ENCODE measurements around the gene DCDC1. TPM values are rescaled to one million over a fixed set of nuclear protein-coding genes. Genes with fewer than 3 reads are reported as not detected.

Gene DCDC1
- total RNA-seq, 1 experiment from 2014 or later = 1.5 TPM

DNA sequence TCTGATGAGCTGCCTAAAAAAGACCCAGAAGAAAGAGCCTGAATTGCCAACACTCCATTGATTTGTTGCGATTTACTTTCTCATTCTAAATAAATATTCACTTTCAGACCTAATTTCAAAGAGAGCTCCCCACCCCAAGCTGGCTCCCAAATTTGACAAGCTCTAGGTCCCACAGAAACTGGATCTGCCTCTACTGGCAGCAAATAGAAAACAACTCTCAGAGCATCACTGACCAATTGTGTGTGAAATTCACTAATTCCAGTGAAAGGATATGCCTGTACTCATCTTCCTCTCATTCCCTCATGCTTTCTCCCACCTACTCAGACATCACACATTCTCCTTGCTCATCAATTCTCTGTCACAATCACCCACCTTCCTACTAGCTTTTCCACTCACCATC, 249.1 kb downstream of the DCDC1 start:
- DNase-seq (ENCODE audit: low read depth, low spot score) (no peak), ATAC-seq (no peak)
- H2AFZ ChIP-seq (ENCODE audit: low read depth, low read length, poor library complexity, severe bottlenecking) = no peak overlapping the region
- H3K9ac ChIP-seq (ENCODE audit: low read length) = no peak overlapping the region
- H3K4me1 ChIP-seq (ENCODE audit: control insufficient read depth in 1 of 2, insufficient read depth in 2 of 2, low read length in 2 of 2) = no peaks in the 10 kb centered on the region
- intact Hi-C loops (cut with micrococcal nuclease) = no loop called here
- TF ChIP-seq POLR2AphosphoS5 (IDR thresholded peaks at IDR 0.05; ENCODE audit: low read depth, low read length) (no peak), SRF (IDR thresholded peaks at IDR 0.05; ENCODE audit: low read depth) (no peak), RAD21 (IDR thresholded peaks at IDR 0.05; ENCODE audit: low read depth) (no peak), JUND (IDR thresholded peaks at IDR 0.05) (no peak), TCF7L2 (IDR thresholded peaks at IDR 0.05; ENCODE audit: borderline replicate concordance, extremely low read depth, insufficient read depth, insufficient read length) (no peak), YY1 (IDR thresholded peaks at IDR 0.05; ENCODE audit: extremely low read depth, insufficient replicate concordance, low read depth, low read length) (no peak), EZH2phosphoT487 (IDR thresholded peaks at IDR 0.05; ENCODE audit: borderline replicate concordance) (no peak), CBX3 (IDR thresholded peaks at IDR 0.05; ENCODE audit: low read depth) (no peak), SIN3A (IDR thresholded peaks at IDR 0.05; ENCODE audit: low read depth) (no peak)
- TF ChIP-seq, protein P1, sequence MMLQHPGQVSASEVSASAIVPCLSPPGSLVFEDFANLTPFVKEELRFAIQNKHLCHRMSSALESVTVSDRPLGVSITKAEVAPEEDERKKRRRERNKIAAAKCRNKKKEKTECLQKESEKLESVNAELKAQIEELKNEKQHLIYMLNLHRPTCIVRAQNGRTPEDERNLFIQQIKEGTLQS (IDR thresholded peaks at IDR 0.05) = no peak
- ChIA-PET CTCF (interaction anchor here (0.9 kb wide), 1 partner anchor 14 kb away, joined by 4 read pairs; no protein-coding TSS in a partner anchor), POLR2A (no interaction called here), RAD21 (ENCODE audit: low non-redundant PET in 1 of 2, low total read pairs in 2 of 2, uncharacterized antibody in 2 of 2, unreplicated experiment in 2 of 2) (no interaction called here)
- no TSS peak for BruUV-seq (replicated peaks)
- no peaks in the 10 kb centered on the region for H3K79me2 ChIP-seq (ENCODE audit: insufficient read depth, low read length)
- H3K27ac ChIP-seq (ENCODE audit: low read depth, low read length) = no peak overlapping the region
- H3K4me3 ChIP-seq (replicated peaks in 1 of 2; ENCODE audit: low read depth in 1 of 2, low read length in 2 of 2) = no peak overlapping the region
- no peak overlapping the region for H3K4me2 ChIP-seq (ENCODE audit: low read length)
- H3K9me2 ChIP-seq (ENCODE audit: insufficient read depth) = no peaks in the 10 kb centered on the region
- no peaks in the 10 kb centered on the region for H3K9me3 ChIP-seq (ENCODE audit: control insufficient read depth in 1 of 2, insufficient read depth in 1 of 2, low read depth in 1 of 2, low read length in 2 of 2)
- H4K20me1 ChIP-seq (ENCODE audit: insufficient read depth) = no peaks in the 10 kb centered on the region
- H3K36me3 ChIP-seq (ENCODE audit: control insufficient read depth in 1 of 2, insufficient read depth in 2 of 2, low read length in 2 of 2) = no peaks in the 10 kb centered on the region
- H3K27me3 ChIP-seq (ENCODE audit: insufficient read depth, low read length) = no peaks in the 10 kb centered on the region

DNA sequence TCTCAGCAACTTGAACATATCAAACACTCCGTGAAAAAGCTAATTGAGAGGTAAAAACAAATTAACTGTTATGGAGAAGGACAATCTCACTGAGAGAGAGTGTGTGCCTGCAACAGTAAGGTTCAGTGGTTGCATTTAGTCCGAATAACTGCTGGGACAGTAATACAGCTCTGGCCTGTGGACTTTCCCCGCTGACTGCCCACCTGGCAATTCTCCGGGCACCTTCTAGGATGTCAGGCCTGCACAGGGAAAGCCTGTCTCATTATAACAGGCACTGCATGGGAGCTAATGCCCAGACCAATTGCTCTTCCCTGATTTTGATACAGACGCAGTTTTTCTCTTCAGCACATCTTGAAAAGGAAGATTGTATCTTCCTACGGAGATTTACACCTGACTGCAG, 251.0 kb downstream of the DCDC1 start:
- no TSS peak for BruUV-seq (replicated peaks)
- no peak for ATAC-seq
- no peak for DNase-seq (ENCODE audit: low read depth, low spot score)
- CTCF ChIA-PET = no interaction called here
- no peaks in the 10 kb centered on the region for H4K20me1 ChIP-seq (ENCODE audit: insufficient read depth)
- intact Hi-C loops (cut with micrococcal nuclease) = no loop called here
- H3K9me2 ChIP-seq (ENCODE audit: insufficient read depth) = no peaks in the 10 kb centered on the region
- no peak overlapping the region for H2AFZ ChIP-seq (ENCODE audit: low read depth, low read length, poor library complexity, severe bottlenecking)
- no peaks in the 10 kb centered on the region for H3K79me2 ChIP-seq (ENCODE audit: insufficient read depth, low read length)
- no peak overlapping the region for H3K4me3 ChIP-seq (replicated peaks in 1 of 2; ENCODE audit: low read depth in 1 of 2, low read length in 2 of 2)
- H3K4me1 ChIP-seq (ENCODE audit: control insufficient read depth in 1 of 2, insufficient read depth in 2 of 2, low read length in 2 of 2) = no peaks in the 10 kb centered on the region
- RAD21 ChIA-PET (ENCODE audit: low non-redundant PET in 1 of 2, low total read pairs in 2 of 2, uncharacterized antibody in 2 of 2, unreplicated experiment in 2 of 2) = no interaction called here
- H3K27me3 ChIP-seq (ENCODE audit: insufficient read depth, low read length) = no peaks in the 10 kb centered on the region
- TF ChIP-seq ELF1 (IDR thresholded peaks at IDR 0.05; ENCODE audit: borderline replicate concordance, low read depth) (no peak), SIN3A (IDR thresholded peaks at IDR 0.05; ENCODE audit: low read depth) (no peak), ZFX (IDR thresholded peaks at IDR 0.05) (no peak), FOSL1 (IDR thresholded peaks at IDR 0.05; ENCODE audit: low read depth) (no peak), TCF7L2 (IDR thresholded peaks at IDR 0.05; ENCODE audit: borderline replicate concordance, extremely low read depth, insufficient read depth, insufficient read length) (no peak), EZH2 (IDR thresholded peaks at IDR 0.05) (no peak), POLR2AphosphoS5 (IDR thresholded peaks at IDR 0.05; ENCODE audit: low read depth, low read length) (no peak), ZNF274 (IDR thresholded peaks at IDR 0.05; ENCODE audit: low read depth, low read length) (no peak), EZH2phosphoT487 (IDR thresholded peaks at IDR 0.05; ENCODE audit: borderline replicate concordance) (no peak)
- TF ChIP-seq, protein P2, sequence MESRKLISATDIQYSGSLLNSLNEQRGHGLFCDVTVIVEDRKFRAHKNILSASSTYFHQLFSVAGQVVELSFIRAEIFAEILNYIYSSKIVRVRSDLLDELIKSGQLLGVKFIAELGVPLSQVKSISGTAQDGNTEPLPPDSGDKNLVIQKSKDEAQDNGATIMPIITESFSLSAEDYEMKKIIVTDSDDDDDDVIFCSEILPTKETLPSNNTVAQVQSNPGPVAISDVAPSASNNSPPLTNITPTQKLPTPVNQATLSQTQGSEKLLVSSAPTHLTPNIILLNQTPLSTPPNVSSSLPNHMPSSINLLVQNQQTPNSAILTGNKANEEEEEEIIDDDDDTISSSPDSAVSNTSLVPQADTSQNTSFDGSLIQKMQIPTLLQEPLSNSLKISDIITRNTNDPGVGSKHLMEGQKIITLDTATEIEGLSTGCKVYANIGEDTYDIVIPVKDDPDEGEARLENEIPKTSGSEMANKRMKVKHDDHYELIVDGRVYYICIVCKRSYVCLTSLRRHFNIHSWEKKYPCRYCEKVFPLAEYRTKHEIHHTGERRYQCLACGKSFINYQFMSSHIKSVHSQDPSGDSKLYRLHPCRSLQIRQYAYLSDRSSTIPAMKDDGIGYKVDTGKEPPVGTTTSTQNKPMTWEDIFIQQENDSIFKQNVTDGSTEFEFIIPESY (IDR thresholded peaks at IDR 0.05; ENCODE audit: extremely low read depth, insufficient replicate concordance, low read length) = no peak
- TF ChIP-seq, protein P3, sequence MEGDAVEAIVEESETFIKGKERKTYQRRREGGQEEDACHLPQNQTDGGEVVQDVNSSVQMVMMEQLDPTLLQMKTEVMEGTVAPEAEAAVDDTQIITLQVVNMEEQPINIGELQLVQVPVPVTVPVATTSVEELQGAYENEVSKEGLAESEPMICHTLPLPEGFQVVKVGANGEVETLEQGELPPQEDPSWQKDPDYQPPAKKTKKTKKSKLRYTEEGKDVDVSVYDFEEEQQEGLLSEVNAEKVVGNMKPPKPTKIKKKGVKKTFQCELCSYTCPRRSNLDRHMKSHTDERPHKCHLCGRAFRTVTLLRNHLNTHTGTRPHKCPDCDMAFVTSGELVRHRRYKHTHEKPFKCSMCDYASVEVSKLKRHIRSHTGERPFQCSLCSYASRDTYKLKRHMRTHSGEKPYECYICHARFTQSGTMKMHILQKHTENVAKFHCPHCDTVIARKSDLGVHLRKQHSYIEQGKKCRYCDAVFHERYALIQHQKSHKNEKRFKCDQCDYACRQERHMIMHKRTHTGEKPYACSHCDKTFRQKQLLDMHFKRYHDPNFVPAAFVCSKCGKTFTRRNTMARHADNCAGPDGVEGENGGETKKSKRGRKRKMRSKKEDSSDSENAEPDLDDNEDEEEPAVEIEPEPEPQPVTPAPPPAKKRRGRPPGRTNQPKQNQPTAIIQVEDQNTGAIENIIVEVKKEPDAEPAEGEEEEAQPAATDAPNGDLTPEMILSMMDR (IDR thresholded peaks at IDR 0.05 in 2 of 3, conservative IDR thresholded peaks at IDR 0.05 in 1 of 3; ENCODE audit: borderline replicate concordance in 1 of 3, insufficient read depth in 1 of 3, low read depth in 2 of 3, low read length in 2 of 3) = no peak
- TF ChIP-seq, protein P1 (IDR thresholded peaks at IDR 0.05) = no peak
- no peaks in the 10 kb centered on the region for H3K9me3 ChIP-seq (ENCODE audit: control insufficient read depth in 1 of 2, insufficient read depth in 1 of 2, low read depth in 1 of 2, low read length in 2 of 2)
- H3K9ac ChIP-seq (ENCODE audit: low read length) = no peak overlapping the region
- no peaks in the 10 kb centered on the region for H3K36me3 ChIP-seq (ENCODE audit: control insufficient read depth in 1 of 2, insufficient read depth in 2 of 2, low read length in 2 of 2)
- POLR2A ChIA-PET = no interaction called here
- H3K27ac ChIP-seq (ENCODE audit: low read depth, low read length) = no peak overlapping the region
- H3K4me2 ChIP-seq (ENCODE audit: low read length) = no peak overlapping the region

Measured in HCT116 (cell line).